GM19193 (cell line): ENCODE data around the gene CXorf49B.
"Not testable (repeated sequence)": the region's sequence is repeated elsewhere in the genome, so short reads cannot be mapped to it uniquely, and the experiment has no call there.

Source experiments
- POLR2A ChIP-seq: IDR thresholded peaks from 4 replicates; pipeline ENCODE4 v1.6.1; 2011; ENCODE audit not compliant: insufficient read depth, insufficient read length; ENCODE audit errors: extremely low read depth

Gene CXorf49B

GRCh38 chrX:71763049-71763448, at the start of gene CXorf49B:
CXorf49B (plus strand) TSS chrX:71763349; CDS start chrX:71763424, 75 bp downstream.
- not testable (repeated sequence) for TF ChIP-seq POLR2A

DNA sequence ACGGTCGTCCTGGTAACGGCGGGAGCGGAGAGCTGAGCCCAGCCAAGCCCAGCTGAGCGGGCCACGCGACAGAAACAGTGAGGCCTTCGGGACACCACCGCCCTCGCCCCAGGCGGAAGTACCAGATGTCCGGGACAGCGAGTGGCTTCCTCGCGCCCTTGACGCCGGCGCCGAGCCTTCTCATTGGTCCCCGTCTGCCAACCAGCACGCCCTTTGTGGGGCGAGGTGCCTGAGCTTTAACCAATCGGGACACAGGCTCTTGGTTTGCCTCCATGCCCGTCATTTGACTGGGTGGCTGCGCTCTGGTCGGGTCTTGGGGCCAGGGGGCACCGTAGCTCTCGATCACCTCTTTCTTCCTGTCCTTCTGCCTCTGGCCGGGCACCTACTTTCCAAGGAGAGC, 45.0 kb upstream of the CXorf49B start, which contains the start of gene CXorf49:
TSS of gene CXorf49 (minus strand) at position 101 of the 400 bp plus-strand sequence. CDS start 134 bp downstream, outside the sequence.
- TF ChIP-seq POLR2A, result not testable (repeated sequence)

DNA sequence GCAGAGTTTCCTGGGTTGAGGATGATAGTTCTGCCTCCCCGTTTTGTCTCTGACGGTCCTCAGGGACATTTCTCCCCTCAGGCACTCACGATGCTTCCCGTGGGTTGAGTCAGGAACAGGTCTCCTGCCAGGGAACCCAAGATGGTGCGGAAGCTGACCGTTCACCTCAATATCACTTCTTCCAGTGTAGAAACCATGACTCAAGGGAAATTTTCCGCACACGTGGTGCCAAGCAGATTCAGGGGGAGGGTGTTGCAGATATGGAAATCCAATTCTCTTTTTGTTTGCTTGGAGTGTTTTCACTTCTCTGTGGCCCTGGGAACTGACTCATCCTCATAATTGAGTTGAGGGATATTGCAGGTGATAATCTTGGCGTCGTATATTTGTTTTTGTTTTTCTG, 46.7 kb downstream of the CXorf49B start:
- no peak for TF ChIP-seq POLR2A

GRCh38 chrX:71814123-71814912, 51.2 kb downstream of the CXorf49B start:
- no peak for TF ChIP-seq POLR2A

- no peak for TF ChIP-seq POLR2A
These were observed 52.2 kb downstream of the CXorf49B start for GRCh38 chrX:71815121-71815905.

GRCh38 chrX:71815906-71816156, 52.7 kb downstream of the CXorf49B start:
- no peak for TF ChIP-seq POLR2A
